Activated naive CD4-positive, alpha-beta T cell treated with anti-CD3 and anti-CD28 coated beads, Interleukin-2, amount 50 U/mL, for 24 hours (primary cell): Measurements from ENCODE around the gene TOP2A.

ENCODE experiments used
- H3K27ac Mint-ChIP-seq: one replicate; pipeline ENCODE4 v1.8.0; 2021; ENCODE audit warnings: mild to moderate bottlenecking, mixed read lengths
- H3K27me3 Mint-ChIP-seq: one replicate; pipeline ENCODE4 v1.8.0; 2021; ENCODE audit warnings: mixed read lengths
- H3K36me3 Mint-ChIP-seq: one replicate; pipeline ENCODE4 v1.8.0; 2021; ENCODE audit warnings: mixed read lengths
- H3K4me1 Mint-ChIP-seq: one replicate; pipeline ENCODE4 v1.8.0; 2021; ENCODE audit warnings: mixed read lengths
- H3K4me3 Mint-ChIP-seq: one replicate; pipeline ENCODE4 v1.8.0; 2021; ENCODE audit warnings: mild to moderate bottlenecking, mixed read lengths
- H3K9me3 Mint-ChIP-seq: one replicate; pipeline ENCODE4 v1.8.0; 2021; ENCODE audit warnings: mixed read lengths

The TOP2A gene

GRCh38 chr17:40352779-40353394 is 64.8 kb downstream of the TOP2A start:
- Mint-ChIP-seq H3K4me1 (peaks cover 20% of the 10 kb centered on the region), H3K36me3 (peaks cover 6% of the 10 kb centered on the region), H3K27ac (peak overlapping the region; percentile 18), H3K27me3 (no peaks in the 10 kb centered on the region), H3K4me3 (no peak overlapping the region), H3K9me3 (no peaks in the 10 kb centered on the region)

DNA sequence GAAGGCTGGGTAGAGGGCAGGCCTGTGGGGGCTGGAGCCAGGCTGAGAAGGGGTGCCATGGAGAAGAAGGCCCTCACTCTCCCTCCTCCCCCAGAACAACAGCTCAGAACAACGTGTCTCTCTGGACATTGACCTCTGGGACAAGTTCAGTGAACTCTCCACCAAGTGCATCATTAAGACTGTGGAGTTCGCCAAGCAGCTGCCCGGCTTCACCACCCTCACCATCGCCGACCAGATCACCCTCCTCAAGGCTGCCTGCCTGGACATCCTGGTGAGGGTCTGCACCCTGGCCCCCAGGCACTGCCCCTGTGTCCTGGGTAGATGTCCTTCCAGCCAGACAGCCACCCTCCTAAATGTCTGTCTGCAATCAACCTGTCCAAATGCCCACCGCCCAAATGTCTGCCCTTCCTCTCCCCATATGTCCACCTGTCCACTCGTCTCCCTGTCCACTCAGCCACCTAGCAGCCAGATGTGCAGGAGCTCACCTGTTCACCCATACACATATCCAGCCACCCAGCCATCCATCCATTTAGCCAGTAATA is 65.4 kb downstream of the TOP2A start:
- no peak overlapping the region for H3K4me3 Mint-ChIP-seq

DNA sequence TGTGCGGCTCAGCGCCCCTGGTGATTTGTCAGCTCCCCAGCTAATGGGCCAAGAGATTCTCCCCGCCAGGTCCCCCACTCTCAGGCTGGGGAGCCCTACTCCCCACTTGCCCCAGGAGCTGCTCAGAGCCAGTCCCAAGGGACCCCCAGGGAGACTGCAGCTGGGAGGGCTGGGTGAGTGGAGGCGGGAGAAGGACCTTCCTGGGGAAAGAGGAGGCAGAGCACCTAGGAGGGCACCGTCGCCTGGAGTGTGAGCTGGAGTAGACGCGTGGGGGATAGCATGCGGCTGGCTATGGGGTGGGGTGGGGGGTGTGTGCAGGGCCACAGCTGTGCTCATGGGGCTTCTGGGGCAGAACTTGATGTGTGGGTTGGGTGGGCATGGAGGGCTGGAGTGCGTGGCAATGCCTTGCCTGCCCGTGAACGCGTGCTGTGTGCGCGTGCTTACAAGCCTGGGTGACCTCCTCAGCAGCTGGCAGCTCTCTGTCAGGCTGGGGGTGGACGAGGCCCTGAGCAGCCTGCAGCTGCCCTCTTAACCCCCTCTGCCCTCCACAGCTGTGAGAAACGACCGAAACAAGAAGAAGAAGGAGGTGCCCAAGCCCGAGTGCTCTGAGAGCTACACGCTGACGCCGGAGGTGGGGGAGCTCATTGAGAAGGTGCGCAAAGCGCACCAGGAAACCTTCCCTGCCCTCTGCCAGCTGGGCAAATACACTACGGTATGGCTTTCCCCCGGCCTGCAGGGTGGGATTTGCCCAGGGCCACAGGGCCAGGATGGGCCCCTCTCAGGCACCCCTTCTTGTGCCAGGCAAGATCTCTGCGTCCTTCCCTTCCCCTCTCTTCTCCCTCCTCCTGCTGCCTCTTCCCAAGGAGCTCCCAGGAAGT is 66.1 kb downstream of the TOP2A start:
- no peaks in the 10 kb centered on the region for H3K9me3 Mint-ChIP-seq
- peaks cover 32% of the 10 kb centered on the region for H3K4me1 Mint-ChIP-seq
- H3K27ac Mint-ChIP-seq: no peak overlapping the region
- peaks cover 6% of the 10 kb centered on the region for H3K36me3 Mint-ChIP-seq
- no peaks in the 10 kb centered on the region for H3K27me3 Mint-ChIP-seq
- no peak overlapping the region for H3K4me3 Mint-ChIP-seq

More for the DNA sequence above, 65.4 kb downstream of the TOP2A start:
- Mint-ChIP-seq H3K4me1 (peaks cover 25% of the 10 kb centered on the region), H3K36me3 (peaks cover 6% of the 10 kb centered on the region), H3K27ac (peak overlapping the region; percentile 18), H3K9me3 (no peaks in the 10 kb centered on the region), H3K27me3 (no peaks in the 10 kb centered on the region)

DNA sequence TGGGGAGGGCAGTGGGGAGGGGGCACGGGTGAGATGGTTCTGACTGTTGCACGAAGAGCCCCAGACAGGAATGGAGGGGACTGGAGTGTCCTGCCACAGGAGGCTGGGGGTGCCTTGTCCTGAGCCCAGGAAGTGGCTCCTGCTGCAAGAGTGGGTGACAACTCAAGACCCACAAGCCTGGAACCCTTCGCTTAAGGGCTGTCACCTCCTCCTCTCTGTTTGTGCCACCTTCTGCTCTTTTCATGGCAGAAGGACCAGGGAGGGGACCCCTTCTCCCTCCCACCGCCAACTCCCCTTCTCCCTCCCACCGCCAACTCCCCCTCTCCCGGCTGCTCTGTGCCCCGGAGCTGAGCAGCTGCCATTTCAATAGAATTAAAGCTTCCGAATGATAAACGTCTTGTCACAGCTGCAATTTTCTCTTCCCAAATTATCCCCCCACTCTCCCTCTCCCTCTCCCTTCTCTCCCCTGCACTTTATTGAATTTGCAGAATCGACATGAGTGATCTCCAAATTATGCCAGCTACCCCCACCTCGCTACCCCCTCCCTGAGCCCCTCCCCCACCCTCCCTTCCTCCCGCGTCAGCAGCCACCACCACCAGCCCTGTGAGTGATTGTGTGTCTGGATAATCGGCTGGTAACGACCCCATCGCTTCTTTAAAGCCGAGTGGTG is 66.9 kb downstream of the TOP2A start:
- Mint-ChIP-seq H3K4me1 (peaks cover 38% of the 10 kb centered on the region), H3K4me3 (no peak overlapping the region), H3K27ac (no peak overlapping the region)

DNA sequence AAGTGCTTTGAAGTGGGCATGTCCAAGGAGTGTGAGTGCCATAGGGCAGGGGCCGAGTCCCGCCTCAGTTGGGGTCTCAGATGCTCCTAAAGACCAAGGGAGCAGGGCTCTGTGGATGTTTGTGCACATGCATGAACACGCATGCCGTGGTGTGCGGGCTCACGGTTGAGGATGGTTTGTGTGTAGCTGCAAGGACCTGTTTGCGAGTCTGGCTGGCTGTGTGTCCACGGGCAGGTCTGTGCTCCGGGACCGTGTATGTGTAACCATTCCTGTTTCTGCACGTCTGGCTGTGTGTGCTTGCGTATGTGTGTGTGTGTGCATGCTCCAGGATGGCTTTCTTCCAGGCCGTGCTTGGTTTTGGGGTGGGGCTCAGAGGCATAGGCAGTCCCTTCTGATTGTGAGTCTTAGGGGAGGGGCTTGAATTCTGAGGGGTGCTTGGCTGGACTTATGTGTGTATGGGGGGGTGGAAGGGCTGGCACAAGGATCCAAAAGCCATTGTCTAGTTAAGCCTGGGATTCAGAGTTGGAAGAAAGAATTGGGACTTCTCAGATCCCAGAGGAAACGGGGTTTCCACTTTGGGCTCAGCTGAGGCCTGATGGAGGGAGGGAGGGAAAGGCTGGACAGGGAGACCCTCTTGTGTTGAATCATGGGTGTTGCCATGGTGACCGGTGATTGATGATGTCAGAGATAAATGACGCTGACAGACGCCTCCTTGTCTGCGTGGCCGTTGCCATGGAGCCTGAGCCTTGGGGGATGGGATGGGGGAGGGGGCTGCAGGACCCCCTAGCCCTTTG is 67.6 kb downstream of the TOP2A start:
- Mint-ChIP-seq H3K9me3 (no peaks in the 10 kb centered on the region), H3K27me3 (no peaks in the 10 kb centered on the region), H3K4me1 (peaks cover 42% of the 10 kb centered on the region), H3K36me3 (peaks cover 3% of the 10 kb centered on the region), H3K27ac (peak overlapping the region; percentile 30), H3K4me3 (no peak overlapping the region)

More for the DNA sequence above, 66.9 kb downstream of the TOP2A start:
- Mint-ChIP-seq H3K27me3 (no peaks in the 10 kb centered on the region), H3K36me3 (peaks cover 6% of the 10 kb centered on the region), H3K9me3 (no peaks in the 10 kb centered on the region)

GRCh38 chr17:40349477-40349894 is 68.2 kb downstream of the TOP2A start:
- H3K27ac Mint-ChIP-seq: peak overlapping the region; percentile 35
- H3K9me3 Mint-ChIP-seq: no peaks in the 10 kb centered on the region
- H3K4me1 Mint-ChIP-seq: peaks cover 48% of the 10 kb centered on the region
- H3K4me3 Mint-ChIP-seq: no peak overlapping the region
- H3K36me3 Mint-ChIP-seq: peaks cover 3% of the 10 kb centered on the region
- H3K27me3 Mint-ChIP-seq: no peaks in the 10 kb centered on the region

DNA sequence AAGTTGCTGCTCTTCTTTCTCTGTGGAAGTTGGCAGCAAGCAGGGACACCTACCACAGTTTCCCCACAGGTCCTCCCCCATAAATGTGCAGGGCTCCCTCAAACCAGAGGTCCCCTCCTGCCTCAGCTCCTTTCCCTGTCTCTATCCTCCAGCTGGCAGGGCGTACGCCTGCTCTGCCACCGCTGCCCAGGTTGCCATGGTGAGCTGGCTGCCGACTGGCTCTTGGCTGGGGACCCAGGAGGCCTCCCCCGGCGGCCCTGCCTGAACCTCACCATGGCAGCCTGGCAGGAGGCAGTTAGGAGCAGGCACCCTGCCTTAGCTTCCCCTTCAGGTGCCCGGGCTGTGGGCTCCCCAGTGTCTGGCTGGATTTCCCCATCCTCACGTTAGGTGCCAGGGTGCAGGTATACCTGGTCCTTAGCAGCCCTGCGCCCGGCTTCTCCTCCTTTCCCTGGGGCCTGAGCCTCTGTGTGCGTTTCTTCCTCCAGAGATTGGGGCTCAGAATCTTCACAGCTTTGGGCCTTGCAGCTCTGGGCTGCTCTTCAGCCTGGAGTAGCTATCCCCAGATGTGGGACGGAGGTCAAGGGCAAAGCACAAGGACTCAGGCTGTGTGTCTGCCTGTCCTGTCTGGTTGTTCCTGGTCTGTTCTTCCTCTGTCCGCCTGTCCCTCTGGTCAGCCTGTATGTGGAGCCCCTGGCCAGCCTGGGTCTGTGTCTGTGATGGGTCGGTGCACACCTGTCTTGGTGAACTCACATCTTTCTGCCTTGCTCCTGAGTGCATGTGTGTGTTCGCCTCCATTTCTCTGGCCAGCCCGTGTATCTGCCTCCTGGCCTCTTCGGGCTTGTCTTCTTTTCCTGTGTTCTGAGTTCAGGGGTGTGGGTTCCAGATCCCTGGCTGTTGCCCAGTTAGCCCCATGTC is 68.9 kb downstream of the TOP2A start:
- H3K4me3 Mint-ChIP-seq: no peak overlapping the region
- peaks cover 3% of the 10 kb centered on the region for H3K36me3 Mint-ChIP-seq
- no peaks in the 10 kb centered on the region for H3K27me3 Mint-ChIP-seq
- peak overlapping the region; percentile 68 for H3K27ac Mint-ChIP-seq
- H3K4me1 Mint-ChIP-seq: peaks cover 55% of the 10 kb centered on the region
- no peaks in the 10 kb centered on the region for H3K9me3 Mint-ChIP-seq

DNA sequence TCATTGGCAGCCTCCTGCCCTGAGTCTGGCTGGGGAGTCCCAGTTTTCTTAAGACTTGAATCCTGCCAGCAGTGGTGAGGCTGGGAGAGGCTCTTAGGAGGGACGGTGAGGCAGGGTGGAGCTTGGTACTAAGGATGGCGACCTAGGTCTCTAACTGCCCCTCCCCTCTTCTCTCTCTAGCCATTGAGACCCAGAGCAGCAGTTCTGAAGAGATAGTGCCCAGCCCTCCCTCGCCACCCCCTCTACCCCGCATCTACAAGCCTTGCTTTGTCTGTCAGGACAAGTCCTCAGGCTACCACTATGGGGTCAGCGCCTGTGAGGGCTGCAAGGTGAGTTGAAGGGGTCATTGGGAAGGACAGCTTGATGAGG is 69.6 kb downstream of the TOP2A start:
- H3K36me3 Mint-ChIP-seq: peaks cover 3% of the 10 kb centered on the region
- H3K4me1 Mint-ChIP-seq: peaks cover 62% of the 10 kb centered on the region
- H3K27me3 Mint-ChIP-seq: no peaks in the 10 kb centered on the region

GRCh38 chr17:40347319-40348135 is 70.2 kb downstream of the TOP2A start:
- no peaks in the 10 kb centered on the region for H3K27me3 Mint-ChIP-seq
- peaks cover 62% of the 10 kb centered on the region for H3K4me1 Mint-ChIP-seq
- H3K9me3 Mint-ChIP-seq: no peaks in the 10 kb centered on the region
- H3K27ac Mint-ChIP-seq: peak overlapping the region; percentile 59
- peaks cover 2% of the 10 kb centered on the region for H3K36me3 Mint-ChIP-seq
- H3K4me3 Mint-ChIP-seq: no peak overlapping the region

More for the DNA sequence above, 69.6 kb downstream of the TOP2A start:
- Mint-ChIP-seq H3K4me3 (no peak overlapping the region), H3K27ac (no peak overlapping the region), H3K9me3 (no peaks in the 10 kb centered on the region)

DNA sequence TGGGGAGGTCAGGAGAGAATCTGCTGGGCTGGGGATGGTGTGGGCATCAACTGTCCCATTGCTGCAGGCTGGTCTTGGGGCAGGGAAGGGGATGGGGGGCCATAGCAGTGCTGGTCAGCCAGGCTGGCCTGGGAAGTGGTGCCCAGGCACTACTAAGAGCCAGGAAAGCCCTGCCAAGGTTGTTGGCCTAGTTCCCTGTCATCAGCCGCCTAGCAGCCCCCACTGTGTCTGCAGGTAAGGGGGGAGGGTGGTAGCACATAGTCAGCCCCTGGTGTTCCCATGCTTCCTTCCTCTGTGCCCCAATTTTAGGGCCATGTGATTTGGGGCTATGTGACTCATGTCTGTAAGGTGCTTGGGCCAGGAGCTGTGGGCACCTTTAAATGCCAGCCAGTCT is 70.9 kb downstream of the TOP2A start:
- H3K4me1 Mint-ChIP-seq: peaks cover 58% of the 10 kb centered on the region
- no peaks in the 10 kb centered on the region for H3K9me3 Mint-ChIP-seq
- no peaks in the 10 kb centered on the region for H3K27me3 Mint-ChIP-seq
- H3K27ac Mint-ChIP-seq: peak overlapping the region; percentile 59
- H3K36me3 Mint-ChIP-seq: no peaks in the 10 kb centered on the region
- H3K4me3 Mint-ChIP-seq: peak overlapping the region; percentile 52

DNA sequence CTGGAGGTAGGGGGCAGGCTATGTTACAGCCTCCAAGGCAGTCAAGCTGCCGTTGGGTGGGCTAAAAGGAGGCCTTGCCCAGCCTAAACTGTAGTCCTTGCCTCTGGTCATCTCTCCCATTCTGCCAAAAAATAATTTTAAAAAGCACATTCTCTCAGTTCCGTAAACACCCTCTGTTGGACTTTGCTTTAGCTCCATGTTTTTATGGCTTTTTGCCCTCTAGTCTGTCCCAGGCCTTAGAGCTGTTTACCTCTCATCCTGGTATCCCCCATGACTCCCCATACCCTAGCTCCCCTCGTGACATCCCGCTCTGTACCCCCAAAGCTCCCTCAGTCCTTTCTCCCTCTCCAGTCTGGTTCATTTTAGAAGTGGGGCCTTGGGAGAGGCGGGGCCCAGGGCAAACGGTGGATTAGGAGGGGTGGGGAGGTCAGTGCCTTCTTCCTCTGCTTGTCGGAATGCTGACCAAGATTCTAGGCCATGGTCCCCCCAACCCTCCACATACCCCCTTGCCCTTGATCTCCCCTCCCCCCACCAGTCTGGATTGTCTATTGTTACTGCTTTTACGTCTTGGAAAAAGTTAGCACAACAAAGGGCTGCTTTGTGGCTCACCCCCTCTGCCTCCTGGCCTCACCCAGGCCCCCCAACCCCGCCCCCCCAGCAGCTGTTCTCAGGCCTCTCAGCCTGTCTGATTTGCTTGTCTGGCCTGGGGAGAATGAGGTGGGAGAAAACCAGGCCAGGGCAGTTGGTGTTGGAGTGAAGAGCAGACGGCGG is 71.5 kb downstream of the TOP2A start:
- Mint-ChIP-seq H3K4me3 (peak overlapping the region; percentile 79), H3K4me1 (peaks cover 60% of the 10 kb centered on the region), H3K9me3 (no peaks in the 10 kb centered on the region), H3K36me3 (peaks cover under 1% of the 10 kb centered on the region), H3K27ac (peak overlapping the region; percentile 41), H3K27me3 (no peaks in the 10 kb centered on the region)

DNA sequence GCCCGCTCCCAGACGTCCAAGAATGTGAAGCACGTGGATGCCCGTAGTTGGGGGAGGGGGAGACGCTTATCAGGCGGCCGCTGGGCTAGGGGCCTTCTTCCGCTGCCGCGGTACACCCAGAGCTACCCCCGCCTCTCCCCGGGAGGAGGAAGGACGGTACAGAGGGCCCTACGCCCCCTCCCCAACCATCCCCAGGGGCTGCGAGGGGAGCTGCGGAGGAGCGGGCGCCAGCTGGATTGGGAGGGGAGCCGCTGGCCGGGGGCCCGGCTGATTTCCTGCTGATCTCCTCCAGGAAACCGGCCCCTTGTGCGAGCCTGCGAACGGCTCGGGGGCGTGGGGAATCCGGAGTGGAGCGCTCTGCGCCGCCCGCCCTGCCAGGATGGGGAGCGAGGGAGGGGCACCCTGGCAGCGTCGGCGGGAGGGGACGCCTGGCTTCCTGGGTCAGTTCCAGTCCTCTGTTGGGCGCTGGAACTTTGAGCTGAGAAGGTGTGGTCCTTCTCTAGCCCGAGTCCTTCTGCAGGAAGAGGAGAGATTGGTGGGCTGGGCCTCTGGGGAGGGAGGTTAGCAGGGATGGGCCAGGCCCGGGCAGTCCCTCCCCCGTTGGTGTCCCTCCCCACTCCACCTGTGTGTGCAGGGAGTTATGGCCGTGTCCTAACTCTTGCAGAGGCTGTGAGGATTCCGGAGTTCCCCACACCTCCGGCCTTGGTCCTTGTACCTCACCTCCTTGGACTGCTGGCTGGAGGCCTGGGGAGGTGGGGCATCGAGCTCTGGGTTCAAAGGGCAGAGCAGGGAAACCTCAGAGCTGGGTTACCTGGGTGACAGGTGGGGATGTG is 72.3 kb downstream of the TOP2A start:
- Mint-ChIP-seq H3K4me1 (peaks cover 66% of the 10 kb centered on the region), H3K4me3 (peak overlapping the region; percentile 80), H3K27me3 (no peaks in the 10 kb centered on the region), H3K27ac (no peak overlapping the region), H3K36me3 (peaks cover 2% of the 10 kb centered on the region), H3K9me3 (no peaks in the 10 kb centered on the region)
